Activated CD8-positive, alpha-beta memory T cell treated with anti-CD3 and anti-CD28 coated beads, Interleukin-2, amount 50 U/mL, for 24 hours (primary cell): ENCODE measurements around the gene HOXA5.

Experiments
- DNase-seq: peaks from one replicate; pipeline ENCODE4 v3.0.0-alpha.2; 2020; ENCODE audit errors: extremely low read depth

Gene HOXA5

GRCh38 chr7:27160145-27160545 is 16.7 kb upstream of the HOXA5 start:
- no peak for DNase-seq

GRCh38 chr7:27159266-27160144 is 16.0 kb upstream of the HOXA5 start:
- no peak for DNase-seq

GRCh38 chr7:27158436-27159265 is 15.2 kb upstream of the HOXA5 start:
- no peak for DNase-seq

GRCh38 chr7:27157702-27158431 is 14.4 kb upstream of the HOXA5 start:
- DNase-seq: no peak

- no peak for DNase-seq
Measured at GRCh38 chr7:27156916-27157701, 13.6 kb upstream of the HOXA5 start.

- DNase-seq: no peak
Measured at GRCh38 chr7:27156508-27156898, 13.0 kb upstream of the HOXA5 start, which contains the start of gene HOXA7. HOXA7 (minus strand) TSS chr7:27156675; CDS start chr7:27156545, 130 bp downstream.

- DNase-seq: no peak
Measured at GRCh38 chr7:27155816-27156507, 12.5 kb upstream of the HOXA5 start.

- no peak for DNase-seq
Measured at GRCh38 chr7:27154901-27155815, 11.7 kb upstream of the HOXA5 start.

- DNase-seq: no peak
Measured at GRCh38 chr7:27154369-27154768, 10.9 kb upstream of the HOXA5 start.

- no peak for DNase-seq
Measured at GRCh38 chr7:27153526-27153925, 10.0 kb upstream of the HOXA5 start.

GRCh38 chr7:27152816-27153442 is 9.4 kb upstream of the HOXA5 start:
- no peak for DNase-seq

GRCh38 chr7:27151931-27152815 is 8.7 kb upstream of the HOXA5 start, which contains the start of gene HOXA3:
HOXA3 (minus strand) TSS chr7:27152583; CDS start chr7:27110640, 41,943 bp downstream.
- DNase-seq: no peak

GRCh38 chr7:27151341-27151930 is 8.0 kb upstream of the HOXA5 start:
- DNase-seq: no peak

GRCh38 chr7:27150568-27151340 is 7.3 kb upstream of the HOXA5 start:
- no peak for DNase-seq

GRCh38 chr7:27149842-27150567 is 6.5 kb upstream of the HOXA5 start:
- no peak for DNase-seq
